HL-60 (cell line): ENCODE results near the gene PIWIL4.

Experiments
- DNase-seq, 2 experiments: peaks; one replicate each; pipeline ENCODE4 v3.0.0-alpha.2; 2010 to 2020; ENCODE audit warnings: low read depth in 1 of 2, low spot score in 1 of 2
- H3K27ac ChIP-seq: fragments of 250-450 bp; sonication (Bioruptor Pico); replicated peaks from 2 replicates; pipeline ENCODE4 v1.5.1; 2020; ENCODE audit warnings: mild to moderate bottlenecking, moderate library complexity
- H3K27me3 ChIP-seq: fragments of 250-450 bp; sonication (Bioruptor Pico); 2 replicates; pipeline ENCODE4 v1.5.1; 2021; ENCODE audit warnings: mild to moderate bottlenecking, moderate library complexity; ENCODE audit not compliant: insufficient read depth, poor library complexity, severe bottlenecking
- H3K4me3 ChIP-seq: replicated peaks from 2 replicates; pipeline ENCODE4 v1.5.1; 2011; ENCODE audit warnings: mild to moderate bottlenecking, control low read depth, low read length; ENCODE audit not compliant: insufficient read depth
- CTCF ChIP-seq: IDR thresholded peaks from one replicate; pipeline ENCODE4 v1.5.1; 2011; ENCODE audit warnings: low read length, control low read depth, inconsistent platforms; ENCODE audit not compliant: insufficient read depth
- GABPA ChIP-seq: IDR thresholded peaks from 2 replicates; pipeline ENCODE4 v1.6.1; 2012; ENCODE audit warnings: low read depth
- POLR2AphosphoS5 ChIP-seq: IDR thresholded peaks from 2 replicates; pipeline ENCODE4 v1.6.1; 2012; ENCODE audit warnings: low read depth
- SPI1 ChIP-seq: IDR thresholded peaks from 2 replicates; pipeline ENCODE4 v1.6.1; 2012; ENCODE audit warnings: low read depth, mild to moderate bottlenecking, borderline replicate concordance
- TF ChIP-seq, protein P1 (sequence below): IDR thresholded peaks from 2 replicates; pipeline ENCODE4 v1.6.1; 2012; ENCODE audit warnings: low read depth; ENCODE audit not compliant: insufficient replicate concordance

The PIWIL4 gene

GRCh38 chr11:94597896-94598295, 30.7 kb downstream of the PIWIL4 start:
- peak in 1 of 2 experiments; percentile 48 for DNase-seq
- Histone ChIP-seq H3K4me3 (no peak overlapping the region), H3K27me3 (no peaks in the 10 kb centered on the region), H3K27ac (0 out of 2 replicates have a peak overlapping the region, but pooled peaks have one; percentile 1)
- no peak for TF ChIP-seq SPI1

DNA sequence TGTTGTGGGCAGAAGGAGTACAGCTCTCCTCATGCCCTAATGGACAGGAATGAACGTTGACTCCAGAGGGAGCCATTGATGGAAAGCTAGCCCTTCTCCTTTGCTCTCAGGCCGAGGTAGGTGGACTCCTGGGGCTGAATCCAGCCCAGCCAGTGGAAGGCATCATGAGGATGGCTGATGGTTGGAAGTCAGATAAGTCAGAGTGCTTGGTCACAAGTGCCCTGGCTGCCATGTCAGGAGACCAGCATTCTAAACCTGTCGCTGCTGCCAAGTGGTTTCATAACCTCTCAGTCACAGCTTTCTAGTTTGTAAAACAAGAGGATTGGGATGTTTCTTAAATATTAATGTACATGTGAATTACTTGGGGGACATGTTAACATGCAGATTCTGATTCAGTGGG, 32.3 kb downstream of the PIWIL4 start:
- H3K27me3 ChIP-seq: no peaks in the 10 kb centered on the region
- H3K27ac ChIP-seq: no peak overlapping the region
- DNase-seq: no peak
- no peak overlapping the region for H3K4me3 ChIP-seq
- TF ChIP-seq CTCF: no peak
- no peak for TF ChIP-seq SPI1
- no peak for TF ChIP-seq GABPA
- no peak for TF ChIP-seq POLR2AphosphoS5
- TF ChIP-seq, protein P1, sequence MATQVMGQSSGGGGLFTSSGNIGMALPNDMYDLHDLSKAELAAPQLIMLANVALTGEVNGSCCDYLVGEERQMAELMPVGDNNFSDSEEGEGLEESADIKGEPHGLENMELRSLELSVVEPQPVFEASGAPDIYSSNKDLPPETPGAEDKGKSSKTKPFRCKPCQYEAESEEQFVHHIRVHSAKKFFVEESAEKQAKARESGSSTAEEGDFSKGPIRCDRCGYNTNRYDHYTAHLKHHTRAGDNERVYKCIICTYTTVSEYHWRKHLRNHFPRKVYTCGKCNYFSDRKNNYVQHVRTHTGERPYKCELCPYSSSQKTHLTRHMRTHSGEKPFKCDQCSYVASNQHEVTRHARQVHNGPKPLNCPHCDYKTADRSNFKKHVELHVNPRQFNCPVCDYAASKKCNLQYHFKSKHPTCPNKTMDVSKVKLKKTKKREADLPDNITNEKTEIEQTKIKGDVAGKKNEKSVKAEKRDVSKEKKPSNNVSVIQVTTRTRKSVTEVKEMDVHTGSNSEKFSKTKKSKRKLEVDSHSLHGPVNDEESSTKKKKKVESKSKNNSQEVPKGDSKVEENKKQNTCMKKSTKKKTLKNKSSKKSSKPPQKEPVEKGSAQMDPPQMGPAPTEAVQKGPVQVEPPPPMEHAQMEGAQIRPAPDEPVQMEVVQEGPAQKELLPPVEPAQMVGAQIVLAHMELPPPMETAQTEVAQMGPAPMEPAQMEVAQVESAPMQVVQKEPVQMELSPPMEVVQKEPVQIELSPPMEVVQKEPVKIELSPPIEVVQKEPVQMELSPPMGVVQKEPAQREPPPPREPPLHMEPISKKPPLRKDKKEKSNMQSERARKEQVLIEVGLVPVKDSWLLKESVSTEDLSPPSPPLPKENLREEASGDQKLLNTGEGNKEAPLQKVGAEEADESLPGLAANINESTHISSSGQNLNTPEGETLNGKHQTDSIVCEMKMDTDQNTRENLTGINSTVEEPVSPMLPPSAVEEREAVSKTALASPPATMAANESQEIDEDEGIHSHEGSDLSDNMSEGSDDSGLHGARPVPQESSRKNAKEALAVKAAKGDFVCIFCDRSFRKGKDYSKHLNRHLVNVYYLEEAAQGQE: no peak

DNA sequence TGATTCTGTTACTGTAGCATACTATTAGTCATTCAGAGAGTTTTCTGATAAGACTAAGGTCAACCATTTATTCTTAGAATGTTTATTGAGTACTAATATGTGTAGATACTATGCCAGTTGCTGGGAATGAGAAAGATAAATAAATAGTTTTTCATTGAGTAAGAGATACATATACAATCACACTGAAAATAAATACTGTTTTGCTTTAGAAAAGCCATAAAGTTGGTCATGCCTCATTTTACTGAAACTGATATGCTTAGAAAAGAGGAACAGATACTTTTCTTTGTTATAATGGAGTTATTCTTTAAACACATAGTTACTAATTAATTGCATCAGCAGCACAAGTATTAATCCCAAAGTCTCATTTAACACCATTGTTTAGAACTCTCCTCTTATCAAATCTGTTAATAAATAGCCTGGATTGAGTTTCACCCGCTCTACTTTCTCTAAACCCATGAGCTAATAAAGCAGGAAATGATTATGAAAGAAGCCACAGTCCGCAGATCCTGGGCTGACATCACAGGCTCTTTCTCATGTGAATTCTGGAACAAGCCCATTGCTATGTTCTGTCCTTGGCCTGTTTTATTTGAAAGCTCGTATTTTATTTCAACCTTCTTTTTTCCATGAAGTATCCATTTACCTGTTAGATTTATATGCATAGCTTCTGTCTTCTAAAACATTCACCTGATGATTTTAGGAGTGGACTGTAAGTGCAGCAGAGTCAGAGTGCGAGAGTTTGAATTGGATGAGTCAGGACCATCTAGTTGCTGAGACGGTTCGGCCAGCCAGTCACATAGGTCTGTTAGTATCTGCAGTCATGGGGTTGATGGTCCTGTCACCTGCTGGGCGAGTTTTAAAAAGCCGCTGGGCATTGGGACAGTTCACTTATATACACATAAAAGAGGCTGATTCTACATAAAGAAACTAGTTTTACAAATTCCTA, 35.5 kb downstream of the PIWIL4 start:
- Histone ChIP-seq H3K27me3 (no peaks in the 10 kb centered on the region), H3K4me3 (no peak overlapping the region), H3K27ac (no peak overlapping the region; the same call in 1 of the 2 replicates)
- TF ChIP-seq SPI1: peak; percentile 60; the same call in 1 of the 2 replicates
- no peak for TF ChIP-seq POLR2AphosphoS5
- no peak for TF ChIP-seq CTCF
- TF ChIP-seq GABPA: no peak
- TF ChIP-seq, protein P1: no peak
- peak in 1 of 2 experiments; percentile 63 for DNase-seq

GRCh38 chr11:94603587-94603986, 36.4 kb downstream of the PIWIL4 start:
- Histone ChIP-seq H3K4me3 (no peak overlapping the region), H3K27me3 (no peaks in the 10 kb centered on the region), H3K27ac (no peak overlapping the region)
- no peak for TF ChIP-seq SPI1
- TF ChIP-seq POLR2AphosphoS5: no peak
- TF ChIP-seq GABPA: no peak
- TF ChIP-seq, protein P1: no peak
- TF ChIP-seq CTCF: no peak
- no peak for DNase-seq
